Measurements from ENCODE around the gene RAPSN.
A peak's percentile ranks its signal among the peaks of the same experiment; 100 is the strongest.

GRCh38 chr11:47407746-47408590 is 41.0 kb downstream of the RAPSN start, which contains the start of gene SLC39A13:
- TF ChIP-seq CTCF (optimal IDR thresholded peaks at IDR 0.05 in 1 of 3, IDR thresholded peaks at IDR 0.05 in 1 of 3, conservative IDR thresholded peaks at IDR 0.05 in 1 of 3; ENCODE audit: extremely low read depth in 1 of 3, insufficient read depth in 2 of 3, low read length in 3 of 3) (peak in 2 of 3 experiments; percentile 49 to 73), EZH2 (IDR thresholded peaks at IDR 0.05; ENCODE audit: low read length) (no peak)

Data from keratinocyte (primary cell).